ENCODE measurements around the gene S100A10. TPM values are rescaled to one million over a fixed set of nuclear protein-coding genes. Genes with fewer than 3 reads are reported as not detected.

Gene S100A10
- total and polyA plus RNA-seq, 2 experiments from 2014 or later = 408 to 3,367 TPM

DNA sequence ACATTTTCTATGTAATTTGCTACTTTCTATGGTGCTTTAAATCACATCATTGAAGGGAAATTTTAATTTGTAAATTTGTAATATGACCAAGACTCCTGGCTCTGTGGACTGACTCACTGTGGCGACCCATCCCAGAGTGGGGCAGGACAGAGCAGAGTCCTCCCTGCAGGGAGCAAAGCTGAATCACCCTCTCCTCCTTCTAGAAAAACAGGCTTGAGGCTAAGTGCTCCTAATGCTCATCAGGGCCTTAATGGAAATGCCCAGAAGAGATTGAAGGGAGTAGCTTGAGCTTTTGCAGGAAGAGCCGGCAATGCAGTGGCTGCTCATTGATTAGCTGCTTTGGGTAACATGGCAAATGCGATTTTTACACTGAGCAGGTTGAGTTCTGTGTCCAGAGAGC lies 16.8 kb downstream of the S100A10 start:
- Histone ChIP-seq H3K9me2 (replicated peaks; ENCODE audit: insufficient read depth) (no peaks in the 10 kb centered on the region), H3K79me2 (no peaks in the 10 kb centered on the region), H2AFZ (no peak overlapping the region), H4K20me1 (ENCODE audit: insufficient read depth, poor library complexity, severe bottlenecking) (no peaks in the 10 kb centered on the region), H3K4me3 (no peak overlapping the region), H3K27me3 (no peaks in the 10 kb centered on the region), H3K27ac (peak overlapping the region; percentile 79), H3K4me2 (no peak overlapping the region), H3K36me3 (replicated peaks; ENCODE audit: insufficient read depth, low read depth) (no peaks in the 10 kb centered on the region), H3K4me1 (ENCODE audit: insufficient read depth) (peaks cover 70% of the 10 kb centered on the region), H3K9me3 (ENCODE audit: low read depth) (no peaks in the 10 kb centered on the region)
- no peak for DNase-seq (ENCODE audit: low spot score)
- 48% methylated on average over 3 of the region's 3 CpGs for WGBS (ENCODE audit: low lambda C conversion rate, missing lambda C conversion rate)
- TF ChIP-seq EZH2phosphoT487 (IDR thresholded peaks at IDR 0.05; ENCODE audit: low read depth, severe bottlenecking, unreplicated experiment) (no peak), EZH2 (IDR thresholded peaks at IDR 0.05; ENCODE audit: borderline replicate concordance) (no peak)
- TF ChIP-seq, protein P1, sequence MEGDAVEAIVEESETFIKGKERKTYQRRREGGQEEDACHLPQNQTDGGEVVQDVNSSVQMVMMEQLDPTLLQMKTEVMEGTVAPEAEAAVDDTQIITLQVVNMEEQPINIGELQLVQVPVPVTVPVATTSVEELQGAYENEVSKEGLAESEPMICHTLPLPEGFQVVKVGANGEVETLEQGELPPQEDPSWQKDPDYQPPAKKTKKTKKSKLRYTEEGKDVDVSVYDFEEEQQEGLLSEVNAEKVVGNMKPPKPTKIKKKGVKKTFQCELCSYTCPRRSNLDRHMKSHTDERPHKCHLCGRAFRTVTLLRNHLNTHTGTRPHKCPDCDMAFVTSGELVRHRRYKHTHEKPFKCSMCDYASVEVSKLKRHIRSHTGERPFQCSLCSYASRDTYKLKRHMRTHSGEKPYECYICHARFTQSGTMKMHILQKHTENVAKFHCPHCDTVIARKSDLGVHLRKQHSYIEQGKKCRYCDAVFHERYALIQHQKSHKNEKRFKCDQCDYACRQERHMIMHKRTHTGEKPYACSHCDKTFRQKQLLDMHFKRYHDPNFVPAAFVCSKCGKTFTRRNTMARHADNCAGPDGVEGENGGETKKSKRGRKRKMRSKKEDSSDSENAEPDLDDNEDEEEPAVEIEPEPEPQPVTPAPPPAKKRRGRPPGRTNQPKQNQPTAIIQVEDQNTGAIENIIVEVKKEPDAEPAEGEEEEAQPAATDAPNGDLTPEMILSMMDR (IDR thresholded peaks at IDR 0.05; ENCODE audit: poor library complexity) = no peak

DNA sequence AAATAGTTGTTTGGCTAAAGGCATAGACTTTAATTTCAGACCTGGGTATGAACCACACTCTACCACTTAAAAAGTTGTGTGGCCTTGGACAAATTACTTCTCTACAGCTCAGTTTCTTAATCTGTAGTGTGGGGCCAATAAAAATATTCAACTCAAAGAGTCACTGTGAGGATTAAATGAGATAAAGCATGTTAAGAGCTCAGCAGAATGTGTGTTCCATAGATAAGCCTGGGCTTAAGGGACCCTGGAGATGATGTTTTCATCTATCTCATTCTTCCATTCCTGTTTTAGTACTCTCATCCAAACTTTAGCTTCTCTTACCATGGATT lies 17.7 kb downstream of the S100A10 start:
- no peaks in the 10 kb centered on the region for H3K36me3 ChIP-seq (replicated peaks; ENCODE audit: insufficient read depth, low read depth)
- no peaks in the 10 kb centered on the region for H3K79me2 ChIP-seq
- DNase-seq (ENCODE audit: low spot score) = no peak
- no peaks in the 10 kb centered on the region for H3K27me3 ChIP-seq
- peaks cover 61% of the 10 kb centered on the region for H3K4me1 ChIP-seq (ENCODE audit: insufficient read depth)
- TF ChIP-seq, protein P1 (IDR thresholded peaks at IDR 0.05; ENCODE audit: poor library complexity) = no peak
- no peak for TF ChIP-seq EZH2phosphoT487 (IDR thresholded peaks at IDR 0.05; ENCODE audit: low read depth, severe bottlenecking, unreplicated experiment)
- TF ChIP-seq EZH2 (IDR thresholded peaks at IDR 0.05; ENCODE audit: borderline replicate concordance) = no peak
- peak overlapping the region; percentile 18 for H3K4me2 ChIP-seq
- H2AFZ ChIP-seq = no peak overlapping the region
- no peaks in the 10 kb centered on the region for H4K20me1 ChIP-seq (ENCODE audit: insufficient read depth, poor library complexity, severe bottlenecking)
- H3K27ac ChIP-seq = peak overlapping the region; percentile 79
- no peaks in the 10 kb centered on the region for H3K9me3 ChIP-seq (ENCODE audit: low read depth)
- H3K9me2 ChIP-seq (replicated peaks; ENCODE audit: insufficient read depth) = no peaks in the 10 kb centered on the region
- no peak overlapping the region for H3K4me3 ChIP-seq

DNA sequence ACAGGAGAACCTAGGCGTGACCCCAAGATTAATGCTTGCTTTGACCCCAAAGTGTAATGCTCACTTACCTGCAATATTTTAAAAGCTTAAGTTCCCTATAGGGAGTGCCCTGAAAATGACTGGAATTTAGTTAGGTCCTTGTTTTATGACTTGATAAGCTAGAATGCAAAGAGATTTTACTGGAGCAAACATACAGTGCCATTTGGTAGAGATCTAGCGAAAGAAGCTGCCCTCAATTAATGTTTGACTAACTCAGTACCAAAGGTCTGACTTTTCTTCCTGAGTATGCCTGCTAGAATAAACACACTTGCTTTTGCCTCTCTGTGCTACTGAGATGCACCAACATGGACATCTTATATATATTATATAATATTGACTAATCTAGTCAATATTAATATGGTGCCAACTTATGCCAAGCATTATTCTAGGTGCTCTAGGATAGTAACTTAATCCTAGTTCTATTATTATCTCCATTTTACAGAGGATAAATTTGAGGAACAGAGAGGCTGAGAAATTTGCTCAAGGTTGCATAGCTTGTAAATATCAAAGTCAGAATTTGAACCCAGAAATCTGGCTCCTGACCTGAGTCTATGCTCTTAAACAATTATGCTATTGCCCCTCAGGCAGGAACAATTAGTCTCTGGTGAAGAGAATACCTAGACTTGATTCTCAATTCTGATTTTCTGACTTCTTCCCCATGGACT lies 18.2 kb downstream of the S100A10 start:
- H3K27ac ChIP-seq = peak overlapping the region; percentile 79
- WGBS (ENCODE audit: low lambda C conversion rate, missing lambda C conversion rate) = 53% methylated on average over 2 of the region's 2 CpGs
- H3K4me2 ChIP-seq = peak overlapping the region; percentile 46
- H4K20me1 ChIP-seq (ENCODE audit: insufficient read depth, poor library complexity, severe bottlenecking) = no peaks in the 10 kb centered on the region
- peaks cover 56% of the 10 kb centered on the region for H3K4me1 ChIP-seq (ENCODE audit: insufficient read depth)
- no peaks in the 10 kb centered on the region for H3K9me3 ChIP-seq (ENCODE audit: low read depth)
- peak; percentile 55 for DNase-seq (ENCODE audit: low spot score)
- H2AFZ ChIP-seq = no peak overlapping the region
- no peaks in the 10 kb centered on the region for H3K27me3 ChIP-seq
- H3K79me2 ChIP-seq = no peaks in the 10 kb centered on the region
- H3K9me2 ChIP-seq (replicated peaks; ENCODE audit: insufficient read depth) = no peaks in the 10 kb centered on the region
- H3K4me3 ChIP-seq = no peak overlapping the region
- no peaks in the 10 kb centered on the region for H3K36me3 ChIP-seq (replicated peaks; ENCODE audit: insufficient read depth, low read depth)
- TF ChIP-seq, protein P1 (IDR thresholded peaks at IDR 0.05; ENCODE audit: poor library complexity) = no peak
- TF ChIP-seq EZH2 (IDR thresholded peaks at IDR 0.05; ENCODE audit: borderline replicate concordance) (no peak), EZH2phosphoT487 (IDR thresholded peaks at IDR 0.05; ENCODE audit: low read depth, severe bottlenecking, unreplicated experiment) (no peak)

Measured in hepatocyte (in vitro differentiated cells).